ENCODE results near the gene TOB2.

Gene TOB2, protein sequence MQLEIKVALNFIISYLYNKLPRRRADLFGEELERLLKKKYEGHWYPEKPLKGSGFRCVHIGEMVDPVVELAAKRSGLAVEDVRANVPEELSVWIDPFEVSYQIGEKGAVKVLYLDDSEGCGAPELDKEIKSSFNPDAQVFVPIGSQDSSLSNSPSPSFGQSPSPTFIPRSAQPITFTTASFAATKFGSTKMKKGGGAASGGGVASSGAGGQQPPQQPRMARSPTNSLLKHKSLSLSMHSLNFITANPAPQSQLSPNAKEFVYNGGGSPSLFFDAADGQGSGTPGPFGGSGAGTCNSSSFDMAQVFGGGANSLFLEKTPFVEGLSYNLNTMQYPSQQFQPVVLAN

DNA sequence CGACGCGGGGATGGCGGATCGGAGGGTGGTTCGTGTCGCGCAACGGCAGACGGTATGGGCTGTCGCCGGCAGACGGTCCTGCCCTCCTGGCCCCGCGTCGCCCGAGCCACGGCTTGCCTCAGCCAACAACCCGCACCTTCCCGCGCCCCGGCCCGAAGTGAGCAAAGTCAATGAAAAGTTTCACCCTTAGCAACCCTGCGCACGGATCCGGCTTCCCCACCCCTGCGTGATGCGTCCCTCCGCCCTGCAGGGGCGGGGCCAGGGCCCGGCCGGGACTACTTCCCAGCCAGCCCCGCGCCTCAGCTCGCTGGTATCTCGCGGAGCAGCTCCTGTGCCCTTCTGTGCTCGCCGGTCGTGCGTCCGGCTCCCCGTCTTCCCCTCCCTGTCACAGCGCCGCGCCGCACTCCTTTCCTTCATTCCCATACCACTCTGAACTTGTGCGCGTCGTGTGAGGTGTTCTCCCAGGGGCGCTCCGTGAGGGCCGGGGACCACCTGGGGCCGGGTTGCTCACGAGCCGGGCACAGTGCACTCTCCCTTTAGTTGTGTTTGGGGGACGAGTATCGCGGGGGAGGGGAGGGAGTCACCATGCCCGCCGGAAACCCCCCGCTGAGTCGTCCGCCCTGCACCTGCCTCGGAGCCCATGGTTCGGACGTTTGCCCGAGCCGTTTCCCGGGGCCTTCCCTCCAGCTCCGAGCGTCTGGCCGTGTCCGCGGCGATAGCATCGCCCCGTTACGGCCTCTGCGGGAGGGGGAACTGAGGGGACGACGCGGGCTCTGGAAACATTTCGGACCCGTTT lies at the start of gene TOB2:
Gene TOB2 (minus strand): TSS at position 163 of the 796 bp plus-strand sequence. CDS start 9,456 bp downstream, outside the sequence.
- Mint-ChIP-seq H3K27ac (peak within 1 kb of the TSS; percentile 97), H3K9me3 (no peaks in the 10 kb centered on the region), H3K36me3 (ENCODE audit: low read depth) (peaks cover 6% of the 10 kb centered on the region), H3K27me3 (ENCODE audit: low read depth) (no peaks in the 10 kb centered on the region), H3K4me3 (peak within 1 kb of the TSS; percentile 89), H3K4me1 (ENCODE audit: low read depth) (peaks cover 16% of the 10 kb centered on the region)
- DNase-seq (ENCODE audit: low spot score): peak; percentile 94

DNA sequence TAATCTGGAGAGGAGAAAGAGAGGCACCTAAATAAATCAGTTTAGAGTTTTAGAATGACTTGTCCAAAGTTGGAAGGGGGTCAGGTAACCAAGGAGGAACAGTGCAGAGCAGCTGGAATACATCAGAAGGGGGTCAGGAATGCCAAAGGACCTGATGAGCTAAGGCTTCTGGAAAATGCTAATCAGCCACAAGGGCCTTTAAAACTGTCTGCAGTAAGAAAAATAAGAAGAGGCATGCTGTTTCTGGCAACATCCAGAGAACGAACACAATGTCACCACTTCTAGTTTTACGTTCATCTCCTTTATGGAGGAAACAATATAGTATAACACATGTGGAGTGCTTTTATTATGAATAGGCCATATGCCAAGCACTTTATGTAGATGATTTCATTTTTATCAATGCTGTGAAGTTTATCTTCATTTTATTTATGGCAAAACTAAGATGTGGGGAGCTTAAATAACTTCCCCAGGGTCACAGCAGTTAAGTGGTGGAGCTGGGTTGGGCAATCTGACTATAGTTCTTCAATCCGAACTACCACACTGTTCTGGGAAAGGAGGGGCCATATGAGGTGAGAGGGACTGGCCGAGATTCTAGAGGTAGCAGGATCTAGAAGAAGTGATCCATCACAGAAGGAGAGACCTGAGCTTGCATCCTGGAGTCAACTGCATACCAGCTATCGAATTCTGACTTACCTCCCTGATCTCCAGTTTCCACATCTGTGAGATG lies 44.9 kb upstream of the TOB2 start:
- Mint-ChIP-seq H3K4me3 (no peak overlapping the region), H3K27me3 (ENCODE audit: low read depth) (no peaks in the 10 kb centered on the region), H3K4me1 (ENCODE audit: low read depth) (peaks cover 5% of the 10 kb centered on the region), H3K9me3 (no peaks in the 10 kb centered on the region), H3K36me3 (ENCODE audit: low read depth) (no peaks in the 10 kb centered on the region), H3K27ac (no peak overlapping the region)
- DNase-seq (ENCODE audit: low spot score): no peak

DNA sequence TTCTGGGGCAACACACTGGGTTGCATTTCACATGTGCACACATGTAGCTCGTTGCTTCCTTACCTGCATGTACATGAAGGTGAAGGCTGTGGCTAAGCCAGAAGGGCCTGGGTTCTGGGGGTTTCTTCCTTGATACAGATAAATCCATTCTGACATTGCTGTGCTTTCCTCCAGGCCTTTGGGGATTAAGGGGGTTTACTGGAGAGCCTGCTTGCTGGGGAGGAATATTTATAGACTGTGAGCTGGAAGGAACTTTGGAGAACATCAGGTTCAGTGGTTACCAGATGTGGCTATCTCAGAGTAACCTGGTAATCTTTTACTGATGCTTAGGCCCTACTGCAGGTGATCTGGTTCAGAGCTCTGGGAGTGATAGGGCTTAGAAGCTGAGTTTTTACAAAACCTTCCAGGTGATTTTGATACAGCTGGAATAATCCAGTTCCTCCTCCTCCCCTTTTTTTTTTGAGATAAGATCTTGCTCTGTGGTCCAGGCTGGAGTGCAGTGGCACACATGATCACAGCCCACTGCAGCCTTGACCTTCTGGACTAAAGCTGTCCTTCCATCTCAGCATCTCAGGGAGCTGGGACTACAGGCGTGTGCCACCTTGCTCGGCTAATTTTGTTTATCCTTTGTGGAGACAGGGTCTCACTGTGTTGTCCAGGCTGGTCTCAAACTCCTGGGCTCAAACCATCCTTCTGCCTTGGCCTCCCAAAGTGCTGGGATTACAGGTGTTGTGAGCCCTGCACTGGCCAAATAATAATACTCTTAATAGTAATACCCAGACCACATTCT lies 42.2 kb upstream of the TOB2 start:
- Mint-ChIP-seq H3K4me1 (ENCODE audit: low read depth) (peaks cover 7% of the 10 kb centered on the region), H3K27ac (no peak overlapping the region)
- no peak for DNase-seq (ENCODE audit: low spot score)

DNA sequence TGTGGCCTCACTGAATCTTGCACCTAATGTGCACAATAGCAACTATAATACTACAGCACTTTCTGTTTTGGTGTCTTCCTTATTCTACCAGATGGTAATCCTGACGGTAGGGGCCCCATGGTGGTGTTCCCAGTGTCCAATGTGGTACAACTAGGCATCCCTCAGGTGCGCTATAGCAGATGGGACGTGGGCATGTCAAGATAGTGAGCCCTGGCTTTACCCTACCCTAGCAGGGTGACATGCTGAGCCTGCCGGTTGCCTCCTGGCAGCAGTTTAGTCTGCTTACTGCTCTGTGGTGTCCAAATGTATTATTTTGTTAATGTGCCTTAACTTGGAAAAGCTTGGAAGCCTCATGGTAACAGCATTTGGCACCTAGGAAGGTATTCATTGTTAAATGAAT lies 41.5 kb upstream of the TOB2 start:
- no peaks in the 10 kb centered on the region for H3K27me3 Mint-ChIP-seq (ENCODE audit: low read depth)
- H3K9me3 Mint-ChIP-seq: no peaks in the 10 kb centered on the region
- H3K4me1 Mint-ChIP-seq (ENCODE audit: low read depth): peaks cover 7% of the 10 kb centered on the region
- no peaks in the 10 kb centered on the region for H3K36me3 Mint-ChIP-seq (ENCODE audit: low read depth)
- H3K27ac Mint-ChIP-seq: no peak overlapping the region
- DNase-seq (ENCODE audit: low spot score): no peak
- H3K4me3 Mint-ChIP-seq: no peak overlapping the region

More for the DNA sequence above, 42.2 kb upstream of the TOB2 start:
- Mint-ChIP-seq H3K27me3 (ENCODE audit: low read depth) (no peaks in the 10 kb centered on the region), H3K9me3 (no peaks in the 10 kb centered on the region), H3K36me3 (ENCODE audit: low read depth) (no peaks in the 10 kb centered on the region), H3K4me3 (no peak overlapping the region)

DNA sequence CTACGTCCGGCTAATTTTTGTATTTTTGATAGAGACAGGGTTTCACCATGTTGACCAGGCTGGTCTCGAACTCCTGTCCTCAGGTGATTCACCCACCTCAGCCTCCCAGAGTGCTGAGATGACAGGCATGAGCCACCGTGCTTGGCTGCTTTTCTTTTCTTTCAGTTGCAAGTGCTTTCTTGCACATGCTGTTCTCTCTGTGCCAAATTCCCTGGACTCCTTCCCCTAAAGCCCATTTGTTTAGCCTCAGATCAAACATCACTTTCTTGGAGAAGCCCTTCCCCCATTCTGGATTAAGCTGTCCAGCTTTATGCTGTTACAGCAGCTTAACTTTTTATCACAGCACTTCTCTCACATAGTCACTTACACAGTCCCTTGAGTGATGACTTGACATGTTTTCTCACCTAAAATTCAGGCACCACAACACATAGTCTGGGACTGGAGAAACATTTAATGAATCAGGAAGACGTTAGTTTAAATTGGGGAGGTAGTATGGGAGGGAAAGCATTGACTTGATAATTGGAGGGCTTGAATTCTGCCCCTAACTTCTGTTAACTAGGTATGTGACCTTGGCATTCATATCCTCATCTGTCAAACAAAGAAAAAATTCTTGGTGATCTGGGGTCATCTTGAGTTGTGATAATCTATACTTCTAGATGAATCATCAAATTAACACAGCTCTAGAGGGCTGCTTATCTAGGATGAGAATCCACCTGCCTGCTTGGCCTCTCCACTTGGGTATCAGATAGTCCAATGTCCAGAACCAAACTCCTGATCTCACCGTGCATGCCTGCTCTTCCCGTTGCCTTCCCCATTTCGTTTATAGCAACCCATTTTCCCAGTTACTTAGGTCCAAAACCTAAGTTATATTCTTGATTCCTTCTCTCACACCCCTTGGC lies 40.7 kb upstream of the TOB2 start:
- H3K36me3 Mint-ChIP-seq (ENCODE audit: low read depth): no peaks in the 10 kb centered on the region
- H3K27me3 Mint-ChIP-seq (ENCODE audit: low read depth): no peaks in the 10 kb centered on the region
- H3K4me1 Mint-ChIP-seq (ENCODE audit: low read depth): peaks cover 12% of the 10 kb centered on the region
- no peaks in the 10 kb centered on the region for H3K9me3 Mint-ChIP-seq
- no peak overlapping the region for H3K27ac Mint-ChIP-seq
- no peak for DNase-seq (ENCODE audit: low spot score)
- no peak overlapping the region for H3K4me3 Mint-ChIP-seq

DNA sequence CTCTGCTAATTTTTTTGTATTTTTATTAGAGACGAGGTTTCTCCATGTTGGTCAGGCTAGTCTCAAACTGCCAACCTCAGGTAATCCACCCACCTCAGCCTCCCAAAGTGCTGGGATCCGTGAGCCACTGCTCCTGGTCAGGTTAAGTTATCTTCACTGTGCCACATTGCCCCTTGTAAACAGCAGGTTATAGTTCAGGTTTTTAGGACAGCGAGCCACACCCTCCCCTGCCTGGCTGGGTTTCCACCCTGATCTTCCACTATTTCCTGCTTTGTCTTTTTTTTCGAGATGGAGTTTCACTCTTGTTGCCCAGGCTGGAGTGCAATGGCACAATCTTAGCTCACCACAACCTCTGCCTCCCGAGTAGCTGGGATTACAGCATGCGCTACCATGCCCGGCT lies 38.4 kb upstream of the TOB2 start:
- DNase-seq (ENCODE audit: low spot score): no peak
- Mint-ChIP-seq H3K27me3 (ENCODE audit: low read depth) (no peaks in the 10 kb centered on the region), H3K4me3 (no peak overlapping the region), H3K27ac (no peak overlapping the region), H3K9me3 (no peaks in the 10 kb centered on the region), H3K36me3 (ENCODE audit: low read depth) (no peaks in the 10 kb centered on the region), H3K4me1 (ENCODE audit: low read depth) (peaks cover 12% of the 10 kb centered on the region)

DNA sequence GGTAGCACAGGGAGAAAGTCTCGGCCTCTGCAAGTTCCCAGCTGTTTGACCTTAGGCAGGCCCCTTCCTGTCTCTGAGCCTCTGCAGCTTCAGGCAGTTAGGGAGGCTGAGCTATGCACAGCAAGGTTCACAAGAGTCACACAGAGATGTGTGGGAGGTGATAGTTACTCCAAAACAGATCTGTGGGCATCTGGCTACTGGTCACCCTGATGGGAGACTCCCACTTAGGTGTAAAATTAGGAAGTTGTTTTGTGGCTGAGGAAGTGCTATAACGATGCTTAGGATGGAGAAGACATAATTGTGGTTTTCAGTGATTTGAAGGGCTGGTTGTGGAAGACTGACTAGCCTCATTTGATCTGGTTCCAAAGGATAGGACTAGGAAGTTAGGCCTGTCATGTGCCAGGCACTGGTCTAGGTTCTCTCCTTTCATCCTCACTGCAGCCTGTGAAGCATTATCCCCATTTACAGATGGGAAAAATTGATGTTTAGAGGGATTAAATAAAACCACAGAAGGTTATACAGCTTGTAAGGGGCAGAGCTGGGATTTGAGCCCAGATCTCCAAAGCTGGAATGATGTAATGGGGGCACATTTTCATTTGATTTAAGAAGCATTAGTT lies 35.8 kb upstream of the TOB2 start:
- Mint-ChIP-seq H3K4me1 (ENCODE audit: low read depth) (peaks cover 7% of the 10 kb centered on the region), H3K36me3 (ENCODE audit: low read depth) (no peaks in the 10 kb centered on the region), H3K27me3 (ENCODE audit: low read depth) (no peaks in the 10 kb centered on the region), H3K9me3 (no peaks in the 10 kb centered on the region), H3K27ac (no peak overlapping the region), H3K4me3 (no peak overlapping the region)
- DNase-seq (ENCODE audit: low spot score): no peak

DNA sequence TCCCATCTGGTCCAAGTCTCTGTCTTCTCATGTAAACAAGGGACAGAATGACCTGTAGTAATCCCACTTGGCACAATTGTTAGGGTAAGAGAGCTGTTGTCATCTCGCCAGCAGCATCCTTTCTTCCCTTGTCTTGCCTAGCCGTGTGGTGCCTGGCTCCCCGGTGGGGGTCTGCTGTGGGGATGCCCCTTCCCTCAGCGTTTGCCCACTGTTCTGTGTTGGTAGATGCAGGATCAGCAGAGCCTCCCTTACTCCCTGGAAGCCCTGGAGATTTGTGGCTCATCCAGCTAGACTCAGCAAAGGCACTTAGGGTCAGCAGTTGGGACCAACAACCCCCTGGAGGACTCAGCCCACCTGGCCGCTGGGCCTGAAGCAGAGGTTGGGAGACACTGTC lies 35.3 kb upstream of the TOB2 start:
- Mint-ChIP-seq H3K27me3 (ENCODE audit: low read depth) (no peaks in the 10 kb centered on the region), H3K36me3 (ENCODE audit: low read depth) (no peaks in the 10 kb centered on the region), H3K4me3 (no peak overlapping the region), H3K4me1 (ENCODE audit: low read depth) (peaks cover 7% of the 10 kb centered on the region), H3K27ac (no peak overlapping the region), H3K9me3 (no peaks in the 10 kb centered on the region)
- no peak for DNase-seq (ENCODE audit: low spot score)

DNA sequence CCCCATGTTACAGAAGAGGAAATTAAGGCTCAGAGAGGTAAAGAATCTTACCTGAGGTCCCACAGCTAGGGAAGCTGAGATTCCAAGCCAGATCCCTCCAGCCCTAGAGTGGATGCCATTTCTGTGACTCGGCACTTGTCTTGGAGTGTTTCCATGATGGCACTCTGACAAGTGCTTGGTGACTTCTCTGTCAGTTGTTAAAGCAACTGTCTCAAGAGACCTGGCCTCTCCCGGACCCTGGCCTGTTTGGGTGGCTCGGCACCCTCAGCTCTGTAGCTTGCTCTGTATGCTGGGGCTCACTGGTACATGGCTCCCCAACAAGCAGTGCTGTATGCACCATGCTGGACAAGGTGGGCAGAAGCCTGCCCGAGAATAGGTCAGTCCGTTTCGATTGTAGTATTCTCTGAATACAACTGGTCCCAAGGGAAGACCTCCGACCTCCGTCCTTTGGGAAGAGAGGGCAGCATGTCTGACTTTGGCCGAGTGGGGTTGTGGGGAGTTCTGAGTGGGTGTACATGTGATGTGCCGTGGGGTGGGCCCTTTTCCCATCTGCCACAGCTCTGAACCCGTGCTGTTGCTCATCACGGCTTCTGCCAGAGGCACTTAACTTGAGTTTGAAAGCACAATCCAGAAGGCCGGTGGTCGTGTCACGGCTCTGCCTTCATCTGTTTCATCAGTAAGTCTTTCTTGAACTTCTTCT lies 34.7 kb upstream of the TOB2 start:
- Mint-ChIP-seq H3K36me3 (ENCODE audit: low read depth) (no peaks in the 10 kb centered on the region), H3K27ac (no peak overlapping the region), H3K4me1 (ENCODE audit: low read depth) (peaks cover 7% of the 10 kb centered on the region), H3K27me3 (ENCODE audit: low read depth) (no peaks in the 10 kb centered on the region), H3K9me3 (no peaks in the 10 kb centered on the region), H3K4me3 (no peak overlapping the region)
- DNase-seq (ENCODE audit: low spot score): no peak

DNA sequence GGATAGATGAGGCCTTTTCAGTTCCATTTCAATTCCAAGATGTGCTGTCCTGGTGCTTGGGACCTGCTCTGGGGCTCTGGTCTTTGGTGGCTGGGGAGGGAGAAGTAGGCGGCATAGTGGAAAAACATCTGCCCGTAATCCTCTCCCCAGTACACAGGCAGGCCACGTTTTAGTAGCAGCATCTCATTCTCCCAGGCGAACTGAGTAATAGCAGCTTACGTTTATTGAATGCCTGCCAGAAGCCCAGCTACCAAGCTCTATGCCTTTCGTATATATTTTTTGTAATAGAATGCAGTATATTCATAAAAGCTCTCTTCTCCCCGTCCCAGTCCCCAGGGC lies 33.8 kb upstream of the TOB2 start:
- no peak overlapping the region for H3K4me3 Mint-ChIP-seq
- H3K27me3 Mint-ChIP-seq (ENCODE audit: low read depth): no peaks in the 10 kb centered on the region

DNA sequence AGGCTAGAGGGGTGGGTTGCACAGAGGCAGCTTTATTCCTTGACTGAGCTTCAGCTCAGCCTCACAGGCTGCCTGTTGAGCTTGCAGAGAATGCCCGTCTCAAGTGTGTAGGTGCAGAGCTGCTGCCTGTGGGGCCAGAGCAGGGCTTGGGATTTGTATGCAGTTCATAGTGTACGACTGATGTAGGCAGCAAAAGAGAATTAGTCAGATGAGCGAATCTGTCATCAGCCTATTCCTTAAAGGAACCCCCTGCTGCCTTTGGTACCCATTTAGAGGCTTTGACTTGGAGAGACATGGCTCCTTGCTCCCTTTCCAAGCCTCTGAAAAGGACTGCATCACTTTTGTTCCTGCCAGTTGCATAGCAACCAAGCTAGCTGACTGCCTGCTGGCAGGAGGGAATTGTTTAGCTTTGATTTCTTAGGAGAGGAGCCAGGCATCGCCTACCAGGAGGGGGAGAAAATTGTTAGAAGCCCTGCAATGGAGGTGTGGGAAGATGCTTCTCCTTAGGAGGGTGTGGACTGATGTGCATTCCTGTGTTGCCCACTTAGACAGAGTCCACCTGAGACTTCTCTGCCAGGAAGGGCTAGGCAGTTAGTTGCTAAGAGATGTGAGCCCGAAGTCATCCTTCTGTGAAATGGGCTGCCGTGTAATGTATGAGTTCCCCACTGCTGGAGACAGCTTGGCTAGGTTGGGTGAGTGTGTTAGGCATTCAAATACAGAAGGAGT lies 33.2 kb upstream of the TOB2 start:
- peaks cover 5% of the 10 kb centered on the region for H3K4me1 Mint-ChIP-seq (ENCODE audit: low read depth)
- no peak for DNase-seq (ENCODE audit: low spot score)

More for the DNA sequence above, 33.8 kb upstream of the TOB2 start:
- Mint-ChIP-seq H3K36me3 (ENCODE audit: low read depth) (no peaks in the 10 kb centered on the region), H3K9me3 (no peaks in the 10 kb centered on the region), H3K4me1 (ENCODE audit: low read depth) (peaks cover 7% of the 10 kb centered on the region), H3K27ac (no peak overlapping the region)
- no peak for DNase-seq (ENCODE audit: low spot score)

More for the DNA sequence above, 33.2 kb upstream of the TOB2 start:
- no peak overlapping the region for H3K27ac Mint-ChIP-seq
- no peaks in the 10 kb centered on the region for H3K36me3 Mint-ChIP-seq (ENCODE audit: low read depth)
- H3K4me3 Mint-ChIP-seq: no peak overlapping the region
- no peaks in the 10 kb centered on the region for H3K27me3 Mint-ChIP-seq (ENCODE audit: low read depth)
- H3K9me3 Mint-ChIP-seq: no peaks in the 10 kb centered on the region
